GM12892 (cell line): Measurements from ENCODE around the gene IL17C.

Experiments used
- DNase-seq: peaks from one replicate; pipeline ENCODE4 v3.0.0; 2011; ENCODE audit not compliant: insufficient read length
- FAIRE-seq: peaks from 2 replicates; lab custom pipeline; 2011; peaks lifted over from hg19 to GRCh38; lab: Jason Lieb, UNC
- POLR2A ChIP-seq: IDR thresholded peaks from 2 replicates; pipeline ENCODE4 v1.6.1; 2011; ENCODE audit warnings: low read depth, low read length, control low read depth
- POLR2AphosphoS5 ChIP-seq: IDR thresholded peaks from 2 replicates; pipeline ENCODE4 v1.6.1; 2011; ENCODE audit warnings: low read depth, low read length, control low read depth
- TAF1 ChIP-seq: IDR thresholded peaks from 2 replicates; pipeline ENCODE4 v1.6.1; 2011; ENCODE audit warnings: low read depth, mild to moderate bottlenecking, control low read depth, low read length, borderline replicate concordance

The IL17C gene

DNA sequence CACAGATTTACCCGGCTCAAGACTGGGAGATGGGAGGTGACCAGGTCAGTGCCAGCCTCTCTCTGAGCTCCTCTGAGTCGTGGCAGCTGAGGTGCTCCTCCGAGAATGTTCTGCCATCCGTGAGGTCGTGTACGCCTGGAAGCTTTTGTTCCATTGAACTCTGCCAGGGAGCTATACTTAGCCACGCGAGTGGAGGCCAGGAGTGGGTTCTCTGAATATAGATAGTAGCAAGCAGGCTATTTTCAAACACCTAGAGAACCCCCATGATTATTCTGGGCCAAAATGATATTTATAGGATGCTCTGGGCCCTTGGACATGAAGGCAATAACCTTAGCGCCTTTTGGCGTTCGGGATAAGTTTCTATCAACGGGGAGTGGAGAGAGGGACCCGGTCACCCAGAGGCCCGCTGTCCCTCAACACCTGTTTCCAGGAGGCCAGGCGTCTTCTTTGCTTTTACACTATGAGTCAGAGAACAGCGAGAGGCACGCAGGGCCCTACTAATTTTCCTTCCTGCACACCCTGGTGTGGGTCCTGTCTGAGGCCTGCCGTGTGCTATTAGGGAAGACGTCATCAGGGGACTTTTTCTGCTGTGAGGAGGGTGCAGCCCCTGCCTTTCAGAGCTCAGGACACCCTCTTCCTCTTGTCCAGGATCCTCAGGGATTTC lies 35.5 kb downstream of the IL17C start:
- FAIRE-seq (no peak), DNase-seq (no peak)
- TF ChIP-seq POLR2AphosphoS5 (no peak), POLR2A (no peak), TAF1 (no peak)

DNA sequence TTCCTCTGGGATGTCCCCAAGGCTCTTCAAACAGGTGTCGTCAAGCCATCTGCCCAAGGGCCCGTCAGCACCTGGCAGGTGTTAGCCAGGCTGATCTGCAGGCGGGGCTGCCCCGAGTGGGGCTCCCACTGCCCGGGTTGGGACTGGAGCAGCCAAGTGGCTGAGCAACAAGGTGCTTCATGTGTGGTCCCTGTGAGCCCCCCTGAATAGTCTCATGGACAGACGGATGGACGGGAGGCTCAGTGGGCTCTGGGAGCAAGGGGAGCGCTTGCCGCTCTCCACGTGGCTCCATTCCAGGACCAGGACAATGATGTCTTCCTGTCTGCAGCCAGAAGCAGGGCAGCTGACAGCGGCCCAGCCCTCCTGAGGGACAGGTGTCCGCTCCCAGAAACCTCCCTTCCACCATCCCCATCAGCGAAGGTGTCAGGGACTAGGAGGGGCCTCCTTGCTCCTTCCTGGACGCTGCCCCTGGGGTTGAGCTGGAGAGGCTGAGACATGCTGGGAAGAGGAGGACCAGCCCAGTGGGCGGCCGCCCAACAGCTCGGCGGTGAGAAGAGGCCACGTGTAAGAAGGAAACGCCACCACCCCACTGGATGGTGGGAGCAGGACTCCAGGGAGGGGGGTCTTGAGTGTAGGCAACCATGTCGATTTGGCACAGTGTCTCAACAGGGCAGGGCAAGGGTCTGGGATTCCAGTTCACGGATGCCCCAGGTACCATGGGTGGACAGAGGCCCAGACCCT lies 38.3 kb downstream of the IL17C start:
- TF ChIP-seq TAF1 (no peak), POLR2A (no peak), POLR2AphosphoS5 (no peak)
- DNase-seq = no peak
- FAIRE-seq = no peak

- TF ChIP-seq TAF1 = no peak
- no peak for TF ChIP-seq POLR2A
- TF ChIP-seq POLR2AphosphoS5 = no peak
- no peak for DNase-seq
- no peak for FAIRE-seq
These were observed 39.3 kb downstream of the IL17C start for GRCh38 chr16:88677721-88678120.

DNA sequence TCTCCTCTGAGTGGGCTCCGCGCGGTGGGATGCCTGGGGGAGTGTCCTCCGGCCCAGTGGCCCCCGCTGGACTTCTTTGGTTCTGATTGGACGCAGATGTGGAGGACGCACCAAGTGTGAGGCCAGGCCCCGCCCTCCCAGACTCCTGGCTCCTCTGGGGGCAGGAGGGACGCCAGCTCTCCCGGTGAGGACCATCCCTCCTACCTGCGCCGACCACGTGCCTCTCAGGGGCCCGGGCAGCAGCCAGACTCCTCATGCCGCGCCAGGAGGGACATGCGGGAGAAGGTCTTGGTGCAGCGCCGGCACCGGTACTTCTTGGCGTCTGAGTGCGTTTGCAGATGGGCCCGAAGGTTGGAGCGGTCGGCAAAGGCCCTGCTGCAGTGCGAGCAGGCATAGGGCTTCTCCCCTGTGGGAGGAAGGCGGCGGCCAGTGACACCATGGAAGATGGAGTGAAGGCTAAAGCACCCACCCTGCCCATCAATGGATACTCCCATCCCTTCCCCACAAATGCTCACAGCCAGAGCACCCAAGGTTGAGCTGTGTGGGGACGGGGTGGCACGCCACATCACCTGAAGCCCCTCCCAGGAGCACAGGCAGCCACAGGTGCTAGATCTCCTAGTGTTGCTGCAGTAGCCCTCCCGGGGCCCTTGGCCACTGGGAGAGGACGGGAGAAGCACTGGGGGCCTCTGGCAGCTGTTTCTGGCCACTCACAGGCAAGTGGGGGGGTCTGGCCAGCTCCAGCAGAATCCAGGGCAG lies 40.0 kb downstream of the IL17C start:
- TF ChIP-seq POLR2A (no peak), POLR2AphosphoS5 (no peak), TAF1 (no peak)
- no peak for FAIRE-seq
- no peak for DNase-seq

DNA sequence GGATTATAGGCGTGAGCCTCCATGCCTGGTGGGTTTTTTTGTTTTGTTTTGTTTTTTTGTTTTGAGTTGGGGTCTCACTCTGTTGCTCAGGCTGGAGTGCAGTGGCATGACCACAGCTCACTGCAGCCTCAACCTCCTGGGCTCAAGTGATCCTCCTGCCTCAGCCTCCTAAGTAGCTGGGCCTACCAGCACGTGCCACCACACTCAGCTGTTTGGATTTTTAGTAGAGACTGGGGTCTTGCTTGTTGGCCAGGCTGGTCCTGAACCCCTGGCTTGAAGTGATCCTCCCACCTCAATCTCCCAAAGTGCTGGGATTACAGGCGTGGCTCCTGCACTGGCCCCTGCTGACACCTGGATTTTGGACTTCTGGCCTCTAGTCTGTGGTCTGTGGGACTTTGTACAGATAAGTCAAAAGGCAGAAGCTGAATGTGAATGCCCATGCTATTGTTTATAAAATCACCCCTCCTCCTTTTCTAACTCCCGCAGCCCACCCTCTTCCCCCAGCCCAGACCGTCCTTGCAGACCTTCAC lies 42.2 kb downstream of the IL17C start:
- no peak for TF ChIP-seq TAF1
- no peak for TF ChIP-seq POLR2AphosphoS5
- TF ChIP-seq POLR2A = no peak
- FAIRE-seq = no peak
- no peak for DNase-seq

- DNase-seq (peak; percentile 74), FAIRE-seq (no peak)
- TF ChIP-seq POLR2A = peak; percentile 16; the same call in 1 of the 2 replicates
- no peak for TF ChIP-seq TAF1
- no peak for TF ChIP-seq POLR2AphosphoS5
These were observed 42.8 kb downstream of the IL17C start for GRCh38 chr16:88681084-88681680.

GRCh38 chr16:88681709-88682451 lies 43.5 kb downstream of the IL17C start:
- DNase-seq = peak; percentile 91
- peak; percentile 75; the same call in 1 of the 2 replicates for TF ChIP-seq POLR2AphosphoS5
- no peak for TF ChIP-seq TAF1
- peak; percentile 54; the same call in 1 of the 2 replicates for TF ChIP-seq POLR2A
- FAIRE-seq = peak; percentile 96

DNA sequence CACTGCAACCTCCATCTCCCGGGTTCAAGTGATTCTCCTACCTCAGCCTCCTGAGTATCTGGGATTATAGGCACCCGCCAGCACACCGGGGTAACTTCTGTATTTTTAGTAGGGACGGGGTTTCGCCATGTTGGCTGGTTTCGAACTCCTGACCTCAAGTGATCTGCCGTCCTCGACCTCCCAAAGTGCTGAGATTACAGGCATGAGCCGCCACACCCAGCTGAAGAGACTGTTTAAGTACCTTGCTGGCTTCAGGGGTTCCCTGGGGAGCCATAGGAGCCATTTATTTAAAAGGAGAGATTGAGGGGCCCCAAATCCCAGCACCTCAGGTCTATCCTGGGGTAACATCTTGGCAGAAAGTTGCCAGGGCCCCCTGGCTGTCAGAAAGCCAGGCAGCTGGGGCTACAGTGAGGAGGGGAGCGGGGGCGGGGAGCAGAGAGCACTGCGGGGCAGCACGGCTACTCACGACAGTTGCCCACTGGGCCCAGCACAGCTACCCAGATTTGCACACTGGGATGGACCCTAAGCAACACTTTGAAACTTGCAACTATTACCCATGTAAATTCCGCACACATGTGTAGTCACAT lies 46.3 kb downstream of the IL17C start:
- DNase-seq (no peak), FAIRE-seq (no peak)
- TF ChIP-seq POLR2AphosphoS5 (no peak), POLR2A (no peak)

GRCh38 chr16:88685156-88686061 lies 47.0 kb downstream of the IL17C start:
- DNase-seq = no peak
- no peak for TF ChIP-seq POLR2AphosphoS5

GRCh38 chr16:88686062-88686438 lies 47.7 kb downstream of the IL17C start:
- FAIRE-seq (no peak), DNase-seq (no peak)
- TF ChIP-seq POLR2AphosphoS5 (no peak), TAF1 (no peak), POLR2A (no peak)

More at GRCh38 chr16:88685156-88686061, 47.0 kb downstream of the IL17C start:
- FAIRE-seq = no peak
